Suppressor macrophage treated with lipopolysaccharide for 1 hour (primary cell): ENCODE data around the gene TSC22D4.

Source experiments
- DNase-seq, 3 donors: peaks; one replicate each; pipeline ENCODE4 v3.0.0-alpha.2; 2020 to 2022

TSC22D4 gene

DNA sequence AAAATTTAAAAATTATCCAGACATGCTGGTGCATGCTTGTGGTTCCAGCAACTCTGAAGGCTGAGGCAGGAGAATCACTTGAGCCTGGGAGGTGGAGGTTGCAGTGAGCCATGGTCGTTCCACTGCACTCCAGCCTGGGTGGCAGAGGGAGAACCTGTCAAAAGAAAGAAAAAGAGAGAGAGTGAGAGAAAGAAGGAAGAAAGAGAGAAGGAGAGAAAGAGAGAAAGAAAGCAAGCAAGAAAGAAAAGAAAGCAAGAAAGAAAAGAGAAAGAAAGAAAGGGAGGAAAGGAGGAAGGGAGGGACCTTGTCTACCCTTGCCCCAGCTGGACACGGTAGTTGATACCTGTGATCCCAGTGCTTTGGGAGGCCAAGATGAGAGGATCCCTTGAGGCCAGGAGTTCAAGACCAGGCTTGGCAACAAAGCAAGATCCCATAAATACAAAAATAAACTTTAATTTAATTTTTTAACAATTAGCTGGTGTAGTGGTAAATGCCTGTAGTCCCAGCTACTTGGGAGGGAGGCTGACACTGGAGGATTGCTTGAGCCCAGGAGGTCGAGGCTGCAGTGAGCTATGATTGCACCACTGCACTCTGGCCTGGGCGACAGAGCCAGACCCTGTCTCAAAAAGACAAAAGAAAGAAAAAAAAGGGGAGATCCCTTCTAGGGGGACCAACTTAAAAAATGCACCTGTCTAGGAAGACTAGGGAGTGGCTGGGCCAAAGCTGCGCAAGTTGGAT lies 13.9 kb upstream of the TSC22D4 start:
- no peak for DNase-seq

DNA sequence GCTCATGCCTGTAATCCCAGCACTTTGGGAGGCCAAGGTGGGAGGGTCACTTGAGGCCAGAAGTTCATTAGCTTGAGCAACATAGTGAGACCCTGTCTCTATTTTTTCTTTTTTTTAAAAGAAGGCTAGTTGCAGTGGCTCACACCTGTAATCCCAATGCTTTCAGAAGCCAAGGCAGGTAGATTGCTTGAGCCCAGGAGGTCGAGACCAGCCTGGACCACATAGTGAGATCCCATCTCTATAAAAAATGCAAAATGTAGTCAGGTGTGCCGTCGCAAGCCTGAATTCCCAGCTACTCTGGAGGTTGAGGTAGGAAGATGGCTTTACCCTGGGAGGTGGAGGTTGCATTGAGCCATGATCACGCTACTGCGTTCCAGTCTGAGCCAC lies 12.2 kb upstream of the TSC22D4 start:
- no peak for DNase-seq

DNA sequence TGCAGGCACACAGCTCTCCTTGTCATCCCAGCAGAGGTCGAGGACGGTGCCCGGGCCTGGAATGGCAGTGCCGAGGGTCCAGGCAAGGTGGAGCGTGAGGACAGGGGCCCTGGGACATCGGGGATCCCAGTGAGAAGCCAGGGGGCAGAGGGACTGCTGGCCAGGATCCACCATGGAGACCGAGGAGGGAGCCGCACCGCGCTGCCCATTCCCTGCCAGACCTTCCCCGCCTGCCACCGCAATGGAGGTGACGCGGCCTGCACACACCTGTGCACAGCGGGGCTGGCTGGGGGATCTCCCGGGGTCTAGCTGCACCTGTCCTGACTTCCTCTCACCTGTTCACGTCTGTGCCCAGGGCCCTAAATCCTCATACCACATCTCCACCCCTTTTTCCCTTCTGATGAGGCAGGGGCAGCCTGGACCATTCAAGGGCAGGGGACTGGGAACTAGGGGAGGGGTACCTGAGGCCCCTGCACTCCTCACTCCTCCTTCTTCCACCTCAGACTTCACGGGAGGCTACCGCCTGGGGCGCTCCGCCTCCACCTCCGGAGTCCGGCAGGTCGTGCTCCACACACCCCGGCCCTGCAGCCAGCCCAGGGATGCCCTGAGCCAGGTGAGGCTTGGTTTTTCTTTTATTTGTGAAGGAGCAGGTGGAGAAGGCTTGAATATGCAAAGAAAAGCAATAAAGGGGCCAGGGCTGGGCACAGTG lies 11.6 kb upstream of the TSC22D4 start:
- DNase-seq: no peak

DNA sequence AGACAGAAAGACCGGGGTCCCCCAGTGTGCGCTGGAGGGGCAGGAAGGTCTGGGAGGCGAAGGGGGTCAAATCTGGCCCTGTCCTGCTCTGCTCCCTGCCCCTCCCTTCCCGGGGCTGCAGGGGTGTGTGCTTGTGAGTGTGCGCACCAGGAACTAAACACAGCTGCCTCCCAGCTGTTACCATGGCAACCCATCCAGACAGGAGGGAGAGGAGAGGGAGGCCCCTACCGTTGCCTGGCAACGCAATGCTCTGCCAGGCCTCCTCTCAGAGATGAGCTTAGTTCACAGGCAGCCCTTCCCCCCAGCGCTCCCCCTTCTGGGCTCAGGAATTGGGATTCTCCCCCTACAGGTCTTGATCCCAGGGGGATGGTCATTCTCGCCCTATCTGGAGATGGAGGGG lies 10.8 kb upstream of the TSC22D4 start:
- DNase-seq: peak; percentile 41 to 51 (median 50)

GRCh38 chr7:100489121-100489520 lies 10.1 kb upstream of the TSC22D4 start:
- DNase-seq: no peak

GRCh38 chr7:100488333-100489095 lies 9.5 kb upstream of the TSC22D4 start:
- no peak for DNase-seq

DNA sequence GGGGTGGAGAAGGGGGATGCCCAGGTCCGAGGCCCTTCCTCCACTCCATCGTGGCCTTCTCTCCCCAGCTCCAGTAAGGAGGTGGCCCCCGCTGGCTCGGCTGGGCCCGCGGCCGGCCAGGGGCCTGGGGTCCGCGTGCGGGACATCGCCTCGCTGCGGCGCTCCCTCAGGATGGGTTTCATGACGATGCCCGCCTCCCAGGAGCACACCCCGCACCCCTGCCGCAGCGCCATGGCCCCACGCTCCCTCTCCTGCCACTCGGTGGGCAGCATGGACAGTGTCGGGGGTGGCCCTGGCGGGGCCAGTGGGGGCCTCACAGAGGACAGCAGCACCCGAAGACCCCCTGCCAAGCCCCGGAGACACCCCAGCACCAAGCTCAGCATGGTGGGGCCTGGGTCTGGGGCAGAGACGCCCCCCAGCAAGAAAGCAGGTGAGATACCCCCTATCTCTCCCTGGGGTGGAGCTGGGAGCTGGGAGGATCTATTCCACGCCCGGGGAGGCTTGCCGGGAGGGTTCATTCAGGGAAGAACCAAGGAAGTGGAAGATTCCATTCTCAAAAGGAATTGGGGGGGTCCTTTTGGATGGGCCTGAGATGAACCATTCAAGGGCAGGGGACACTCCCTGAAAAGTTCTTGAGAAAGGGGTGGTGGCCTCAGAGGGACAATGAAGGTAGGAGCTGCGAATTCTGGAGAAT lies 7.9 kb upstream of the TSC22D4 start:
- no peak for DNase-seq

GRCh38 chr7:100486111-100486636 lies 7.2 kb upstream of the TSC22D4 start:
- no peak for DNase-seq

DNA sequence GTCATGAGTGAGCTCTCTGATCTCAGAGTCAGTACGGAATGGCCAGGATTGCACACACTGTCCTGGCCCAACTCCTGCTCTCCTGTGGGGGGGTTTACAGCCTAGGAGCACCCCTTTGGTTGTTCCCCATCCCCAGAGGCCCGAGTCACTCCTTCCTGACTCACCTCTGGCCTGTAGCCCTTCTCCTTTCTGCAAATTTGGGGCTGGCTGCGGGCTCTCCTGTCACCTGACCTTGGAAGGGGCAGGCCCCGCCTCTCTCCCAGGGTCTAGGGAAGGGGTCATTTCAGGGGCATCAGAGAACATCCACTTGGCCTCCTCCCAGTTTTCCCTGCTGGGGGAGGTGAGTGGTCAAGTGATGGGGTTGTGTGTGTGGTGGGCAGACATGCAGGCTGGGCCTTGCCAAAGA lies 6.5 kb upstream of the TSC22D4 start:
- DNase-seq: peak; percentile 68 to 85 (median 79)

DNA sequence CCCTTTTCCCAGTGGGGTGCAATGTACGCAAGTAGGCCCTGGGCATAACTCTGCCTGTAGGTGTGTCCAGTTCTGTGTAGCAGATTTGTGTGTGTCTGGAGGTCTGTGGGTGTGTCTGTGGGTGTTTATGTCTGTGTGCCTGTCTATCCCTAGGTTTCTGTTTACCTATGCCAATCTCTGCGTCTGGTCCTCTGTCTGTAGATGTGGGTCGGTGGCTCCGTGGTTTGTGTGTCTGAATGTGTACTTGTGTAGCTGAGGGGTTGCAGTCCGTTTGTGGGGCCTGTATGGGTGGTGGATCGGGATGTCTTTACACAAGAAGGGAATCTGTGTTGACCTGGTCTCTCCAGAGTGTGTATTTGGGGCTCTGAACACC lies 5.6 kb upstream of the TSC22D4 start:
- no peak for DNase-seq

DNA sequence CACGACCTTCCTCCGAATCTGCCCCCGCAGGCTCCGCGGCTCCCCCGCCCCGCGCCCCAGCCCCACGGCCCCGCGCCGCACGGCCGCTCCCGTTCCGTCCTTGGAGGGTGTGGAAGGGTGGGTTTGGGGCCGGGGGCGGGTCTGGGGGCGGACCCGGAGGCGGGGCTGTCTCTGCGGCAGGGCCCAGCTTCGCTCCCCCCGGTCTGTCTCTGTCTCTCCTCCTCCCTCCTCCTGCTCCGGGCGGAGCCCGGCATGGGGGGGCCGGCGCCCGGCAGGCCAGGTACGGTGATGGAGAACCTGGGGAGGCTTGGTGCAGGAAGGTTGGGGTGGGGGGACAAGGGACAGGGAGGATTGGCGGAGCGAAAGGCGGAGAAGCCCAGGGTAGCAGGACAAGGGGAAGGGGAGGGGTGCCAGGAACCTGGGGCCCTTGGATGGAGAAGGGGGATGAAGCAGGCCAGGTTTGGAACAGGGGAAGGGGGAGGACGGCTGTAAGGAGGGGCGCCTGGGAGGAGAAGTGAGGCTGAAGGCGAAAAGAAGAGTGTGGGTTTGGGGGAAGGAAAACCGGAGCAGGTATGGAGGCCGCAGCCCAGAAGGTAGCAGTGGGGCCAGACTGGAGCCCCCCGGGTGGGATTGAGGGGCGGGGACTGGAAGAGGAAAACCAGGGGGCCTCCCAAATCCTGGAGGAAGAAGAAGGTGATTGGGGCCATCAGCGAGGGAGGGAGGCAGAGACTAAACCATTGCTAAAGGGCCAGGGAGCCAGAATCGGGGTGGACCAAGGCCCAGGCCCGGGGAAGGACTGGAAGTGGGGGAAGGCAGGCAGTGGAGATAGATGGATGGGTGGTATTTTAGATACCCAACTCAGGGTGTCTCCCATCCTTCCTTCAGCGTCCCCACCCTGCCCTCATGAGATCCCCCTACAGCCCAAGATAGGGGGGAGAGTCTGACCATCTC lies 5.0 kb upstream of the TSC22D4 start, which contains the start of gene NYAP1:
Gene NYAP1 (plus strand): TSS at position 206 of the 951 bp plus-strand sequence. CDS start 1,385 bp downstream, outside the sequence.
- DNase-seq: no peak

- peak; percentile 70 to 86 (median 73) for DNase-seq
Measured at GRCh38 chr7:100483090-100483721, 4.2 kb upstream of the TSC22D4 start.

DNA sequence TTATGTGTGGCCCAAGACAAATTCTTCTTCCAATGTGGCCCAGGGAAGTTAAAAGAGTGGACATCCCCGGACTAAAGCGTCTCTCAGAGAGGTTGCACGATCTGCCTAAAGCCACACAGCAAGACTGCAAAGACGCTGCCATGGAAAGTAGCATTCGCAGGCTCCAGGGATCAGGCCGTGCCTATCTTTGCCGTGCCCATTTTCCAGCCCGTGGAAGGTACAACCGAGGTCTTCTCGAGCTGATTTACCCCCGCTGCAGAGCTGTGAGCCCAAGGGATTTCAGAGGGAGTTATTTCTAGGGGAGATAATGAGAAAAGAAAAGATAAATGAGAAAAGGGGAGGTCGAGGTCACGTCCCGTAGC lies 3.7 kb upstream of the TSC22D4 start:
- DNase-seq: no peak

DNA sequence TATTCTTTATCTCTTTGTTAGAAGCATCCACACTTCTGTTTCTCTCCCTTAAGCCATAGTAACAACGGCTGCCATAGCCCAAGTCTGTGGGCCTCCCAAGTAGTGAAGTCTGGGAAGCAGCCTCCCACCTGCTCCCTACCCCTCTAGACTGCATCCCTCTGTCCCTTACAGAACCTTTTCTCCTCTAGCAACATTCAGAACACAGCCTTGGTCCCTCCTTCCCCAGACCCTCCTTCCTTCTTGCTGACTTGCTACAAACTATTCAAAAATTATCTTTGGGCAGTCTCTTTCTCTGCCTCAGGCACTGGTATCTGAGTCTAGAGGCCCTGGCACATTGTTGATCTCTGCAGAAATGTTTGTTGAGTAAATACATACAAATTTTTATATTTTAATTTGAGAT lies 2.5 kb upstream of the TSC22D4 start:
- DNase-seq: no peak

GRCh38 chr7:100477871-100478267 lies 1.1 kb downstream of the TSC22D4 start:
- no peak for DNase-seq

DNA sequence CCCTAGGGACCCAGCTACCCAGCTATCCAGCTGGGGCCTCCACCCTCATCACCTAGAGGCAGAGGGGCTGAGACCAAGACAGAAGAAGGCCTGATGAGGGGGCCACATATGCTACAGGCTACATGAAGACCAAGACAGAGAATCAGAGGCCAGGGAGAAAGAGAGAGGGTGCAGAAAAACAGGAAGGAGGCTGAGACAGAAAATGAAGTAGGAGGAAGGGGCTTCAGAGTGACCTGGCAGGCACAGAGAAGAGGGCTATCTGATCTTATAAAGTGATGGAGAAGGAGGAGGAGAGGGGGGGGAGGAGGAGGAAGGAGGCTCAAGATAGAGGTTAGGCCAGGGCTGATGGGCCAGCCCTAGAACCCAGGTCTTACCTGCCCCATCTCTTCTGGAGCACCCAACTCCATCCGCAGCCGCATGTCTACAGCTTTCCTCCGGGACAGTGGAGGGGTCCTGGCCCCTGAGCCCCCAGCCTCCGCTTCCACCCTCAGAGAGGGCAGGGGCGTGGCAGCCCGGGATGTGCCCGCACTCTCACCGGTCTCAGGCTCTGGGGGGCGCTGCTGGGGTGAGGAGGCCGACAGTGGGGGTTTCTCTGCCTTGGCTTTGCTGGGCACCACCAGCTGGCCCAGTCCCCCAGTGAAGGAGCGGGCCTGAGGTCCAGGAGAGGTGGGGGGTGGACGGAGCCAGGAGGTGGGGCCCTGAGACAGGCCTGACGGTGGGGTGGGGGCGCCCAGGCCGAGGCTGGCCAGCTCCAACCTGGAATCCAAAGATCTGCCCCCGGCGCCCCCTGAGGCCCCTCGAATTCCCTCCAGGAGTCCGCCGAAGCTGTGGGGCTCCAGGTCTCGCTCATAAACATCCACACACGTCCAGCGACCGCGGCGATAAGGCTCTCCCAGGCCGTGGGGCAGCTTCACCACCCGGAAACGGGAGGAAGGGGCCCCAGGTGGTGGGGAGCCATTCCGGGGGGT lies 1.8 kb downstream of the TSC22D4 start:
- peak in 1 of 3 donors; percentile 56 for DNase-seq

GRCh38 chr7:100476101-100476780 lies 2.8 kb downstream of the TSC22D4 start:
- peak in 1 of 3 donors; percentile 22 for DNase-seq

DNA sequence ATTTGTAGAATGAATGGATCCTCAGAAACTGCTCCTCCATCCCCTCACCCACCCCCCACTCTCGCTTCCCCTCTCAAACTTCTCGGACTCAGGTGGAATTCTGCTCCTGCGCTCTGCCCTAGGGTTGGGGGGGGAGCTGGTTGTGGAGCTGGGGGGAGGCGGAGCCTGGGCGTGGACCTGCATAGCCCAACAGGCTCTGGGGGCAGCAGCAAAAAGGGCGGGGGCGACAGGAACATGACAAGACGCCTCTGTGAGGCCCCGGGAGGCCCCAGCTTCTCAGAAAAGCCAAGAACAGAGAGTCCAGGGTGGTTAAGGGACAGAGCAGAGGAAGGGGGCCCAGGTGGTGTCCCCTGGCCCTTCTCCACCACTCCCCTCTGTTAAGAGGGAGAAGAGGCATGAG lies 3.5 kb downstream of the TSC22D4 start:
- DNase-seq: peak in 1 of 3 donors; percentile 41

DNA sequence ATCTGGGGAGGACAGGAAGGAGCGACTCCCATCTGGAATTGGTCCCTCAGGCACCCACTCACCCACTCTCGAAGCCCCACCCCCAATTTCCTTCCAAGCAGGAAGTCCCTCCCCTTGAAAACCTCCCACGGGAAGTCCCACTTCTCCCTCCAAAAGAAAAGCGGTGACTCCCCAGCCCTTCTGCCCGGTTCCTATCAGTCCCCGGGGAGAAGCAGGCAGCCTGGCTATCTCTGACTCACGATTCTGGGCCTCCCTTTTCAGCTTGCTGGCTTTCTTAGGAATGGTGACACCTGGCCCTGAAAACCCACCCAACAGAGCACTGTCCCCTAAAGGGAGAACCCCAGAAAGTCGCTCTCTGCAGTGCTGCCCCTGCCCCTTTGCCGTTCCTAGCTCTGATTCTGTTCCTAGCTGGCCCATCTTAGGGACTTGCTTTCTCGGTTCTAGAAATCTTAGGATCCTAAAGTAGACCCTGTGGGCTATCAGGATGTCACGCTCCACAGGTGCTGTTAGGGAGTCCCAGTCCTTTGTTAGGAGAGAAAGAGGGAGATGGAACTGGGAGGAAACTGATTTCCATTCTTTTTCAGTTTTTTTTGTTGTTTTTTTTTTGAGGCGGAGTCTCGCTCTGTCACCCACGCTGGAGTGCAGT lies 6.0 kb downstream of the TSC22D4 start:
- DNase-seq: peak; percentile 89 to 93 (median 92)
